ENCODE data around the gene IQSEC1. TPM values are rescaled to one million over a fixed set of nuclear protein-coding genes. Genes with fewer than 3 reads are reported as not detected.

The IQSEC1 gene
- total RNA-seq, 1 donor from 2014 or later = 148 TPM

DNA sequence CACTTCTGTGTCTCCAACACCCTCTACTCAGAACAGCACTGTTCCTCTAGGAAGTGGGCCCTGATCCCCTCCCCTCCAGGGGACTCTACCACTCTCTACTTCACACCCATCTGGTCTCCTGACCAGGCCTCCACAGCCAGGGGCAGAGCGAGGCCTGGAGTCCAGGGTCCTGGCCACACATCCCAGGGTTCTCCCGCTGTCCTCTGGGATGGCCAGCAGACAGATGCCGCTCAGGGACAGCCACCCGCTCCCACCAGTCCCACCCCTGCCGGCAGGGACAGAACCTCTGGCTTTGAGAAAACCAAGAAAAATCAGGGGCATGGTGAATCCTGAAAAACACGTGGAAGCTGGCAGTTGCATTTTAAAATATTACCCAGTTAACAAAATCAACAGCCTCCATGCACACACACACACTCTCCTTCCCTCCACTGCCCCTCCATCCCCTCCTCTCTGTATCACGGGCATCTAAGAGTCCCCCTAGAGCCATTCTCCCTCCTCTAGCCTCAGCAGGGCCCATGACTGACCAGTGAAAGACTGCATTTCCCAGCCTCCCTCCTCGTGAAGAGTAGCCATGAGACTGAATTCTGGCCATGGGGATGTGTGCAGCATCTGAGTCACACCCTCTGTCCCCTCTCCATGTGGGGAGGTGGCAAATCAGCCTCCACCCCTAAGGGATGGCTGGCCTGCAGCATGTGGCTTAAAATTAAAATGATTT is 32.1 kb upstream of the IQSEC1 start:
- intact Hi-C loops (cut with DNase I) = no loop called here
- no peaks in the 10 kb centered on the region for H3K27me3 ChIP-seq
- H3K4me3 ChIP-seq = no peak overlapping the region
- DNase-seq (ENCODE audit: low spot score in 2 of 2) = no peak
- no peaks in the 10 kb centered on the region for H3K4me1 ChIP-seq
- no peaks in the 10 kb centered on the region for H3K36me3 ChIP-seq
- H3K9me3 ChIP-seq = no peaks in the 10 kb centered on the region
- TF ChIP-seq, protein P1, sequence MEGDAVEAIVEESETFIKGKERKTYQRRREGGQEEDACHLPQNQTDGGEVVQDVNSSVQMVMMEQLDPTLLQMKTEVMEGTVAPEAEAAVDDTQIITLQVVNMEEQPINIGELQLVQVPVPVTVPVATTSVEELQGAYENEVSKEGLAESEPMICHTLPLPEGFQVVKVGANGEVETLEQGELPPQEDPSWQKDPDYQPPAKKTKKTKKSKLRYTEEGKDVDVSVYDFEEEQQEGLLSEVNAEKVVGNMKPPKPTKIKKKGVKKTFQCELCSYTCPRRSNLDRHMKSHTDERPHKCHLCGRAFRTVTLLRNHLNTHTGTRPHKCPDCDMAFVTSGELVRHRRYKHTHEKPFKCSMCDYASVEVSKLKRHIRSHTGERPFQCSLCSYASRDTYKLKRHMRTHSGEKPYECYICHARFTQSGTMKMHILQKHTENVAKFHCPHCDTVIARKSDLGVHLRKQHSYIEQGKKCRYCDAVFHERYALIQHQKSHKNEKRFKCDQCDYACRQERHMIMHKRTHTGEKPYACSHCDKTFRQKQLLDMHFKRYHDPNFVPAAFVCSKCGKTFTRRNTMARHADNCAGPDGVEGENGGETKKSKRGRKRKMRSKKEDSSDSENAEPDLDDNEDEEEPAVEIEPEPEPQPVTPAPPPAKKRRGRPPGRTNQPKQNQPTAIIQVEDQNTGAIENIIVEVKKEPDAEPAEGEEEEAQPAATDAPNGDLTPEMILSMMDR (IDR thresholded peaks at IDR 0.05) = no peak
- H3K27ac ChIP-seq = no peak overlapping the region

DNA sequence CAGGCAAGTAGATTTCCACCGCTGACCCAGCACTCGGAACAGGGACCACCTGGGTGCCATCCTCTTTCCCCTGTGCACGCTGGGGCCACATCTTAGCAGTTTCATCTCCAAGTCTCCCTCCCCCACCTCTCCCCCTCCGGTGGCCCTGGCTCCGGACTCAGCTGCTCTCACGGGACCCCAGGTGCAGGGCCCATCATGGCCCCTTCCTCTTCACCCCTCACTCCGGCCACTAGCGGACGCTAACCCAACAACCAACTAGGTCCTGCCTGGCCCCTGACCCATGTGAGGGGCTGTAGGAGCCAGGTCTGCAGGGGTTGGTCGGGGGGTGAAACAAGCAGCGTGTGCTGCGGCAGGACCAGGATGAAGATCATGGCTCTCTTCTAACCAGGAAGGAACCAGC is 31.3 kb upstream of the IQSEC1 start:
- Histone ChIP-seq H3K27me3 (no peaks in the 10 kb centered on the region), H3K36me3 (no peaks in the 10 kb centered on the region), H3K27ac (no peak overlapping the region), H3K9me3 (no peaks in the 10 kb centered on the region), H3K4me1 (no peaks in the 10 kb centered on the region), H3K4me3 (no peak overlapping the region)
- TF ChIP-seq, protein P1 (IDR thresholded peaks at IDR 0.05) = no peak
- no peak for DNase-seq (ENCODE audit: low spot score in 2 of 2)
- intact Hi-C loops (cut with DNase I) = no loop called here

DNA sequence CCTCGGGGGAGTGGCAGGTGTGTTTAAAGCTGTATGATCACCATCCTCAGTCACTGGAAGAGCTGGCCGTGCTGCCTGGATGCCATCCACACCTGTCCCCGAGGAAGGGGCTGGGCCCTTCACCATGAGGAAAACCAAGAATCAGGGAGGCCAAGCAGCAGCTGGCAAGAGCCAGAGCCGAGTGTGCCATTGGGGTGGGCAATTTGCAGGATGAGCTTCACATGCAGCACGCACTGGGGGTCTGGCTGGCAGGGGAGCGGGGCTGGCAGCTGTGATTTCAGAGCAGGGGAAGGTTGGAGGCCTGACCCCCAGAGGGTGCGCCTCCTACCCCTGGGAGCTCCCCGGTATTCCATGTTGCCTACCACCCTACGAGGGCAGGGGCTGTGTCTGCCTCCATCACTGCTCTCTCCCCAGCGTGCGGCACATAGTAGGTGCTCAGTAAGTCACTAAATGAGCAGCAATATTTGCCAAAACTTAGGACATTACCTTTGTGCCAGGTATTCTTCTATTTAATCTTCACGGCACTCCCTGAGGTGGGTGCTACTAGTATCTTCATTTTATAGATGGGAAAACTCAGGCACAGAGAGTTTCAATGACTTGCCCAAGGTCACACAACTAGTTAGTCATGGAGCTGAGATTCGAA is 30.3 kb upstream of the IQSEC1 start:
- H3K4me1 ChIP-seq = no peaks in the 10 kb centered on the region
- H3K4me3 ChIP-seq = no peak overlapping the region
- intact Hi-C loops (cut with DNase I) = no loop called here
- H3K27ac ChIP-seq = no peak overlapping the region
- DNase-seq (ENCODE audit: low spot score in 2 of 2) = no peak
- H3K36me3 ChIP-seq = no peaks in the 10 kb centered on the region
- H3K27me3 ChIP-seq = no peaks in the 10 kb centered on the region
- TF ChIP-seq, protein P1 (IDR thresholded peaks at IDR 0.05) = no peak
- no peaks in the 10 kb centered on the region for H3K9me3 ChIP-seq

DNA sequence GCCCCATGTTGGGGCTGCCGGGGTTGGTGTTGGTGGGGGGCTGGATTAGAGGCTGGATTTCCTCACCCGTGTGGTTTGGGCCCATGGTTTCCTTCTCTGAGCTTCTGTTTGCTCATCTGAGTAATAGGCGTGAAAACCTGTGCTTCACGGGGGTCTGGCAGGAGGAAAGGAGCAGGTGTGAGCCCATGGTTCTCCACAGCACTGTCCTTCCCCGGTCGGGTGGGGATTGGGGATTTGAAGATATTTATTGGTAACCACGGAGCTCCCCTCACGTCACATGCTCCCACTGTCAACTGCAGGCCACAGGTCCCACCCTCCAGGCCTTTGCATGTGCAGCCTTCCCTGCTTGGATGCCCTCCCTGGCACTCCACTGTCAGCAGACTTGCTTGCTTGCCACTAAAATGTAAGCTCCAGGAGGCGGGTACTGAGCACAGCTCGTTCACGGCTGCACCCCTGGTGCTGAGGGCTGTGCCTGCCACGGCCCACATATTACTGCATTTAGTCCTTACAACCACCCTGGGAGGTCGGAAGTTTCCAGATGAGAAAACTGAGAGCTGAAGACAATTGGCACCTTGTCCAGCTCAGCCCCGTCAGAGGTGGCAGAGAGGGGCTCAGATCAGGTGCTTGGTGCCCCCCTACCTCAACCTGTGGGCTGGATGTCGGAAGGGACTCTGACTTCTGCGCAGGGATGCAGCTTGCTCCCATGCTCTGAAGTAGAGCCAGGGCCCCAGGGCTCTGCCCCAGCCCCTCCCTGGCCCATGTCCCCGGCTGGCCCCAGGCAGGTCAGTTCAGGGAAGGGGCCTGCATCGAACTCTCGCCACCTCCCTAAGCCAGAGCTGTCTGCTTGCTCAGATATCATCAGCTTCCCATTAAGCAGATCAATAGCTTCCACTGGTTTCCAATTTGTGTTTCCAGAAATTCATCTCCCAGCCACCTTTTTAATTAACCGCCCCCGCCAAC is 29.4 kb upstream of the IQSEC1 start:
- no peak for DNase-seq (ENCODE audit: low spot score in 2 of 2)
- no peaks in the 10 kb centered on the region for H3K36me3 ChIP-seq
- no peaks in the 10 kb centered on the region for H3K9me3 ChIP-seq
- intact Hi-C loops (cut with DNase I) = no loop called here
- no peaks in the 10 kb centered on the region for H3K27me3 ChIP-seq
- no peaks in the 10 kb centered on the region for H3K4me1 ChIP-seq
- TF ChIP-seq, protein P1 (IDR thresholded peaks at IDR 0.05) = no peak
- no peak overlapping the region for H3K4me3 ChIP-seq
- H3K27ac ChIP-seq = no peak overlapping the region

DNA sequence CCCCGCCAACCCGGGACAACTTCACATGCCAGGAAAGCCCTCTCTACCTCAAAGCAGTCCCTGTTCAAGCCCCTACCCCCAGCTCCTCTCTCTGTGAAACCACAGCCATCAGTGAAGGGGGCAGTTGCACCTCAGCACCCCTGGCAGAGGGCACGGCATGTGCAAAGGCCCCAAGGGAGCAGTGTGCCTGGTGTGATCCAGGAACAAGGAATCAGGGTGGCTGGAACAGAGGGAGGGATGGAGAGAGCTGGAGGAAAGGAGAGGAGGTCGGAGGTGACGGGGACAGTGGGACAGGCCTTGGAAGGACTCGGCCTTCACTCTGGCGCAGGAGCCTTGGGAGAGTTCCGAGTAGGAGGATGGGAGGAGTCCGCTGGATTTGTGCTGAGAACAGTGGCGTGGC is 26.5 kb upstream of the IQSEC1 start:
- Histone ChIP-seq H3K9me3 (no peaks in the 10 kb centered on the region), H3K27me3 (no peaks in the 10 kb centered on the region), H3K36me3 (no peaks in the 10 kb centered on the region), H3K27ac (no peak overlapping the region), H3K4me1 (no peaks in the 10 kb centered on the region), H3K4me3 (no peak overlapping the region)
- intact Hi-C loops (cut with DNase I) = no loop called here
- TF ChIP-seq, protein P1 (IDR thresholded peaks at IDR 0.05) = no peak
- no peak for DNase-seq (ENCODE audit: low spot score in 2 of 2)
